Activated CD4-positive, alpha-beta T cell treated with anti-CD3 and anti-CD28 coated beads, Interleukin-2, amount 50 U/mL, for 48 hours (primary cell): ENCODE data around the gene QPCTL.
A peak's percentile ranks its signal among the peaks of the same experiment; 100 is the strongest.
"Not testable (repeated sequence)": the region's sequence is repeated elsewhere in the genome, so short reads cannot be mapped to it uniquely, and the experiment has no call there.

ENCODE experiments used
- DNase-seq, 2 experiments: peaks; one replicate each; pipeline ENCODE4 v3.0.0-alpha.2; 2020

Gene QPCTL

GRCh38 chr19:45717983-45718650 lies 25.7 kb downstream of the QPCTL start:
- DNase-seq: peak in 1 of 2 experiments; percentile 10

- not testable (repeated sequence) for DNase-seq
These were observed 27.6 kb downstream of the QPCTL start for GRCh38 chr19:45720065-45720464.

DNA sequence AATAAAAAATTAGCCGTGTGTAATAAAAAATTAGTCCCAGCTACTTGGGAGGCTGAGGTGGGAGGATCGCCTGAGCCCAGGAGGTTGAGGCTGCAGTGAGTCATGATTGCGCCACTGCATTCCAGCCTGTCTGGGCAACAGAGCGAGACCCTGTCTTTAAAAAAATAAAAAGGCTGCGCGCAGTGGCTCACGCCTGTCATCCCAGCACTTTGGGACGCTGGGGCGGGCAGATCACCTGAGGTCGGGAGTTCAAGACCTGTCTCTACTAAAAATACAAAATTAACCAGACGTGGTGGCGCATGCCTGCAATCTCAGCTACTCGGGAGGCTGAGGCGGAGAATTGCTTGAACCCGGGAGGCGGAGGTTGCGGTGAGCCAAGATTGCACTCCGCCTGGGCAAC lies 36.2 kb downstream of the QPCTL start:
- not testable (repeated sequence) for DNase-seq

GRCh38 chr19:45729800-45730290 lies 37.4 kb downstream of the QPCTL start:
- peak; percentile 35 to 49 for DNase-seq

DNA sequence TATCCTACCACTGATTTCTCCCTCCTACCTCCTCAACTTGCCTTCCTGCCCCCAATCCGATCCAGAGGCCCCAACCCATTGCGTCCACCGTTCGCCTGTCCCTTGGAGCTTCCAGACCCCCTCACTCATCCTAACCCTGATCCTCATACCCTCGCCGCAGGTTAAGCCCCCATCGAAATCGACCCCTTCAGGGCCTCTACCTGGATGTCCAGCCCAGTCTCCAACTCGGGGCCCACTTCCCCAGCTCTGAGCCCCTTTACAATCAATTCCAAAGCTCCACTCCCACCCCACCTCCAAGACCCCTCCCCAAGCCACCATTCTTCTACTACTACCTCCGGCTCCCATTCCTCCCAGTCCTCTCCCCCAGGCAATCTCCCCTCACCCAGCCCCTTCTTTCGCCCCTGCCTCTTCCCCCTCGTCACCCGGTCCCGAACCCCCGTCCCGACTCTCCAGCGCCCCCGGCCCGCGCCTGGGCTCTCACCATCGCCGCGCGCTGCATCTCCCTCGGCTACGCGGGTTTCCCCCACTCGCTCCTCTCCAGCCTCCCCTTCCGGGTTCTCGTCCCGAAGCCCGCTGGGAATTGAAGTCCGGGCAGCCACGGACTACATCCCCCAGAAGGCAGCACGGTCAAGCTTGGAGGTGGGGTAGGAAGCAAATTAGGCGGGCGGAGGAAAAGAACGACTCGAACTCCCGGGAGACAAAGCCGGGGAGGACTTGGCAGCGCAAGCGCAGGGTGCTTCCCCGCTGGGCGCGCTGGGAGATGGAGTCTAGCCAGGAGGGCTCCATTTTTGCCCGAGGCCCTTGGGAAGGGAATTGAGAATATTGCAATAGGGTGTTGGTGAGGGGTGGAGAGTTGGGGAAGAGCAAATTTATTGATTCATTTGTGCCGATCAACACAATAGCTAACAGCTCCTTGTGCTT lies 38.2 kb downstream of the QPCTL start, which contains the start of gene FBXO46:
FBXO46 (minus strand) TSS at position 529 of the 921 bp plus-strand sequence. CDS start 17,401 bp downstream, outside the sequence.
- DNase-seq: peak; percentile 93 to 96

DNA sequence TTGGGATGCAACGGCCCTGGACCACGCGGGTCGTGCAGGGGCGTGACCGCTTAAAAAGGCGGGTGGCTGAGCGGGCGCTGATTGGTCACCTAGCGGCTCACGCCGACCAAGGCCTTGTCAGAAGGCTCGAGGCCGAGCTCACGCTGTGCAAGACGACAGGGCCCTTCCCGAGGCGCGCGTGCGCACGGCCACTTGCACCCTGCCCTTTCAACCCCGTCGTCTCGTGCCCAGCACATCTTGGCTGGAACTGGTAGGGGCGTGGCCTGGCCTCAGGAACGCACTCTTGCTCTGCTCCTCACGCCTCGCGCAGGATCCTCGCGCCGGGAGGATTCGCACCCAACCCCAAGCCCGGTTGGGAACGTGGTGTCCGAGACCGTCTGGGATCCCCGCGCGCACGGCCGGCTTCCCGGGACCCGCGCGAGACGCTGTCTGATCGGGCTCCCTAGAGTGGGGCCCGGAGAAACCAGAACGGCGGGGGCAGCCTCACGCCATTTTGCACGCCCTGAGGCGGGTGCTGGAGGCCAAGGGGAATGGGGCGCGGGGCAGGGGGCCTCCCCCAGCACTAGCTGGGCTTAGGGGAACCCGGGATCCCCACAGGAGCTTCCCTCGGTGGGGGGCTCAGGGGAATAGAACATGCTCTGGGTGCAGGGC lies 40.8 kb downstream of the QPCTL start, which contains the start of gene MEIOSIN:
MEIOSIN (plus strand) TSS at position 280 of the 651 bp plus-strand sequence. CDS start 1,938 bp downstream, outside the sequence.
- no peak for DNase-seq

DNA sequence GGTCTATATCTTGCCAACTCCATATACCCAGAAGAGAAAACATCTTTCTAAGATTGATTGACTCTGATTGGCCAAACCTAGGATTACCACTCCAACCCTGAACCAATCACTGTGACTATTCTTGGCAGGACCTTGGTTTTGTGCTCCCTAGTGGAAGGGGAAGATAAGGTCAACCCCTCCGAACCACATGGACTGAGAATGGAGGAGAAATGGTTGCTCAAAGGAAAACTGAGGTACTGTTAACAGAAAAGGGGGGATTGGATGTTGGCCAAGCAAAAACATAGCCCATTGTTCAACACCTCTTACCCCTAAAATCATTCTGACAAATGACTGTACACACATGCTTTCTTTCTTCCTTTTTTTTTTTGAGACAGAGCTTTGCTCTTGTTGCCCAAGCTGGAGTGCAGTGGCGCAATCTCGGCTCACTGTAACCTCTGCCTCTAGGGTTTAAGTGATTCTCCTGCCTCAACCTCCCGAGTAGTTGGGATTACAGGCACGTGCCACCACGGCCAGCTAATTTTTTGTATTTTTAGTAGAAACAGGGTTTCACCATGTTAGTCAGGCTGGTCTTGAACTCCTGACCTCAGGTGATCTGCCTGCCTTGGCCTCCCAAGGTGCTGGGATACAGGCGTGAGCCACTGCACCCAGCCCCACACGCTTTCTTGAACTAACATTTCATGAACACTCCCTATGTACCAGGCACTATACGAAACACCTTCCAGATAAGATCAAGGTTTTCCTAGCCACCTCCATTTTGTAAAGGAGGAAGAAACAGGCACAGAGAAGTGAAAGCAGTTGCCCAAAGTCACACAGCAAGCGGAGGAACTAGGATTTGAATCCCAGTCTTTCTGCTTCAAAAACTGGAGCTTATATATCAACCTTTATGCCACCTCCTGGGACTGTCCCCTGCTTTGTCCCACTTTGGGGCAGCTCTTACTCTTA lies 47.3 kb downstream of the QPCTL start:
- no peak for DNase-seq

DNA sequence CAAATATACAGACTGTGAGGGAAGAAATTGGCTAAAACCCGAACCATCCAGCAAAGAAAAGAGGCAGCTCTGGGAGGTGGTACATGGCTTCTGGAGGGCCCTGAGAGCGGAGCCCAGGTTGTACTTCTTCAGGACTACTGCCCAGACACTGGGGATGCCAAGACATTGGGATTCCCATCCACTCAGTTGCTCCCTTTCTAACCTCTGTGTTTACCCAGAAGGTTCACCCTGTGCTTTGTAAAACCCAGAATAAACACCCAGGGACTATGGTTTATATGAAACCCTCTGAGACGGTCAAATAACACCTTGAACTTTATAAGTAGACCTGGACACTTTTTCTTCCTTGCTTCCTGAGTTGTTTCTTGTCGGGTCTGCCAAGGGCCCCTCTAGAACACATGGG lies 50.5 kb downstream of the QPCTL start:
- no peak for DNase-seq

DNA sequence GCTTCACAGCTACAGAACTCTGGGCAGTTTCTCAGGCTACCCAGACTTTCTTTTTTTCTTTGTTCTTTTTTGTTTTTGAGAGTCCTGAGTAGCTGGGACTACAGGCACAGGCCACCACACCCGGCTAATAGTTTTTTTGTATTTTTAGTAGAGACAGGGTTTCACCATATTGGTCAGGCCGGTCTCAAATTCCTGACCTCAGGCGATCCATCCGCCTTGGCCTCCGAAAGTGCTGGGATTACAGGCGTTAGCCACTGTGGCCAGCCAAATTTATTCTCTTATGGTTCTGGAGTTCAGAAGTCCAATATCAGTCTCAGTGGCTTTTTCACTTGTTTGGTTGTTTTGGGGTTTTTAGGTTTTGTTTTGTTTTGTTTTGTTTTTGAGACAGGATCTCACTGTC lies 53.1 kb downstream of the QPCTL start:
- no peak for DNase-seq

GRCh38 chr19:45746866-45747265 lies 54.4 kb downstream of the QPCTL start:
- no peak for DNase-seq

DNA sequence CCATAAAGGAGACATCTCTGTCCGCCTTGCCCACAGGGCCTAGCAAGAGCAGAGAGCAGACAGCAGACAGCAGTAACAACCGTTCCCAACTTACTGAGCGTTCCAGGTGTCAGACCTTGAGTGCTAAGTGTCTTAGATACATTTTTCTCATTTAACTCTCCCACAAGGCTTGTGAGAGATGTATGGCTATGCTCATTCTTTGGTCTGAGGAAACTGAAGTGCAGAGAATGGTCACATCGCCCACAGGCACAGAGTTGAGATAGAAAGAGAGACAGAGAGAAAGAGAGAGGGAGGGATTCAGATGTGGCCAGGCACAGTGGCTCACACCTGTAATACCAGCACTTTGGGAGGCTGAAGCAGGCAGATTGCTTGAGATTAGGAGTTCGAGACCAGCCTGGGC lies 55.0 kb downstream of the QPCTL start:
- DNase-seq: no peak

GRCh38 chr19:45751483-45751882 lies 59.0 kb downstream of the QPCTL start:
- not testable (repeated sequence) for DNase-seq

- no peak for DNase-seq
These were observed 60.2 kb downstream of the QPCTL start for GRCh38 chr19:45752639-45753038.

GRCh38 chr19:45753548-45753947 lies 61.1 kb downstream of the QPCTL start:
- no peak for DNase-seq
